Psoas muscle (tissue), 8 donors: ENCODE data around the gene MAP2K7. TPM values are rescaled to one million over a fixed set of nuclear protein-coding genes. Genes with fewer than 3 reads are reported as not detected.

ENCODE experiments used
- ATAC-seq, 4 donors: fragments of 200-7000 bp; cut with Tn5 transposase; one replicate each; pipeline ENCODE4 v1.9.1; 2020; ENCODE audit warnings: moderate library complexity in 3 of 4, mild to moderate bottlenecking in 2 of 4
- DNase-seq, 2 donors: peaks; one replicate each; pipeline ENCODE4 v3.0.0-alpha.2; 2020
- H3K27ac ChIP-seq: fragments of 200-600 bp; one replicate; pipeline ENCODE4 v1.8.0; 2022
- H3K27me3 ChIP-seq, 3 donors: fragments of 200-600 bp in 1 of 3; one replicate each; pipeline versions ENCODE4 v1.6.1 to v1.8.0; 2013 to 2022; ENCODE audit warnings: low read length in 2 of 3, mild to moderate bottlenecking in 2 of 3, moderate library complexity in 1 of 3; ENCODE audit not compliant: insufficient read depth in 3 of 3
- H3K36me3 ChIP-seq, 2 donors: fragments of 200-600 bp in 1 of 2; one replicate each; pipeline versions ENCODE4 v1.6.1 to v1.8.0; 2013 to 2022; ENCODE audit warnings: low read depth in 1 of 2, mild to moderate bottlenecking in 1 of 2, moderate library complexity in 1 of 2; ENCODE audit not compliant: insufficient read depth in 1 of 2
- H3K4me1 ChIP-seq: fragments of 200-600 bp; one replicate; pipeline ENCODE4 v1.8.0; 2022
- H3K4me3 ChIP-seq: fragments of 200-600 bp; one replicate; pipeline ENCODE4 v1.8.0; 2022; ENCODE audit warnings: mild to moderate bottlenecking
- H3K9me3 ChIP-seq: fragments of 200-600 bp; one replicate; pipeline ENCODE4 v1.8.0; 2022
- CTCF ChIP-seq: fragments of 200-600 bp; IDR thresholded peaks from one replicate; pipeline ENCODE4 v1.8.0; 2022; ENCODE audit warnings: antibody characterized with exemption
- WGBS, 3 donors: extraction: QIAGEN DNeasy Blood & Tissue Kit; methylation state at CpG; one replicate each; pipeline versions ENCODE4 v1.1.6 to v1.1.7; 2013; 5-methylcytosine and 5-hydroxymethylcytosine counted together
- intact Hi-C, 2 donors: fragments of 100-400 bp; cut with DNase I; formaldehyde crosslinking; loops; one replicate each; pipeline versions ENCODE4 v1.11.0 to v1.14.2; 2022
- polyA plus RNA-seq, 3 donors: library from polyadenylated mRNA; stranded (reverse); fragments of 200-250 nt; gene quantifications; one replicate each; pipeline ENCODE4 v1.2.3, GENCODE V29; 2013
- total RNA-seq, 4 donors: library from RNA; stranded (reverse); fragmentation: NEBNext Ultra II Directional in 2 of 4; extraction: Animal tissue kit (Norgen Biotek cat#: 25700) in 2 of 4; gene quantifications; one replicate each; pipeline versions ENCODE4 v1.2.1 to v1.2.4, GENCODE V29; 2021 to 2023
- donor health status: healthy with polysubstance abuse.
- donor health status: DM: no; HTN: no; CAD: no; lungs with moderate emphysema.
- donor health status: Bipolar disorder and iron deficiency.
- donor health status: healthy.
- donor health status: DM: yes; HTN: yes; CAD: no.
- donor health status: DM: no; HTN: no; CAD: no.
- donor health status: DM: no; HTN: no; CAD: no.
- donor health status: DM: yes; HTN: yes; CAD: no.

The MAP2K7 gene
- total and polyA plus RNA-seq, 7 donors, result 35.4 to 72.5 (median 43.9) TPM

- H3K4me3 ChIP-seq, result no peak overlapping the region
- no peaks in the 10 kb centered on the region for H3K9me3 ChIP-seq
- no peak for DNase-seq
- peaks cover 4% of the 10 kb centered on the region for H3K4me1 ChIP-seq
- H3K27ac ChIP-seq, result no peak overlapping the region
- H3K36me3 ChIP-seq, result peaks cover 9 to 100% of the 10 kb centered on the region in 2 donors
- WGBS, 3 donors, result 84 to 92% (median 90%) methylated on average over 21 of the region's 21 CpGs
- H3K27me3 ChIP-seq, result no peaks in the 10 kb centered on the region
- no peak for ATAC-seq
- TF ChIP-seq CTCF, result no peak
- intact Hi-C loops, result no loop called here
These were observed 31.1 kb downstream of the MAP2K7 start for GRCh38 chr19:7934766-7935165.

GRCh38 chr19:7940841-7941240 is 37.2 kb downstream of the MAP2K7 start:
- no peak for TF ChIP-seq CTCF
- Histone ChIP-seq H3K9me3 (no peaks in the 10 kb centered on the region), H3K4me3 (no peak overlapping the region), H3K27ac (no peak overlapping the region), H3K36me3 (peaks cover 0 to 67% of the 10 kb centered on the region in 2 donors), H3K27me3 (no peaks in the 10 kb centered on the region), H3K4me1 (peaks cover 17% of the 10 kb centered on the region)
- DNase-seq (peak in 1 of 2 donors; percentile 40), ATAC-seq (no peak)
- 89 to 91% (median 89%) methylated on average over 13 of the region's 13 CpGs for WGBS, 3 donors
- intact Hi-C loops, result no loop called here

- no peaks in the 10 kb centered on the region for H3K27me3 ChIP-seq
- ATAC-seq, result no peak
- intact Hi-C loops, result no loop called here
- WGBS, 3 donors, result 82 to 84% (median 83%) methylated on average over 19 of the region's 19 CpGs
- no peak for DNase-seq
- peaks cover 0 to 55% of the 10 kb centered on the region in 2 donors for H3K36me3 ChIP-seq
- H3K27ac ChIP-seq, result no peak overlapping the region
- peaks cover 17% of the 10 kb centered on the region for H3K4me1 ChIP-seq
- H3K9me3 ChIP-seq, result no peaks in the 10 kb centered on the region
- H3K4me3 ChIP-seq, result peak overlapping the region; percentile 99
- TF ChIP-seq CTCF, result no peak
These were observed 38.4 kb downstream of the MAP2K7 start for GRCh38 chr19:7941895-7942596.

- ATAC-seq (no peak), DNase-seq (no peak)
- TF ChIP-seq CTCF, result no peak
- no peaks in the 10 kb centered on the region for H3K9me3 ChIP-seq
- H3K36me3 ChIP-seq, result peaks cover 0 to 48% of the 10 kb centered on the region in 2 donors
- 3 to 5% (median 3%) methylated on average over 33 of the region's 33 CpGs for WGBS, 3 donors
- H3K4me1 ChIP-seq, result peaks cover 17% of the 10 kb centered on the region
- intact Hi-C loops, result no loop called here
- no peaks in the 10 kb centered on the region for H3K27me3 ChIP-seq
- peak overlapping the region; percentile 99 for H3K27ac ChIP-seq
- peak overlapping the region; percentile 99 for H3K4me3 ChIP-seq
These were observed 39.3 kb downstream of the MAP2K7 start for GRCh38 chr19:7942981-7943443.
